Measurements from ENCODE around the gene ZNF273. TPM values are rescaled to one million over a fixed set of nuclear protein-coding genes. Genes with fewer than 3 reads are reported as not detected.

ZNF273 gene
- polyA plus RNA-seq, 1 donor from 2014 or later: 21.7 TPM

DNA sequence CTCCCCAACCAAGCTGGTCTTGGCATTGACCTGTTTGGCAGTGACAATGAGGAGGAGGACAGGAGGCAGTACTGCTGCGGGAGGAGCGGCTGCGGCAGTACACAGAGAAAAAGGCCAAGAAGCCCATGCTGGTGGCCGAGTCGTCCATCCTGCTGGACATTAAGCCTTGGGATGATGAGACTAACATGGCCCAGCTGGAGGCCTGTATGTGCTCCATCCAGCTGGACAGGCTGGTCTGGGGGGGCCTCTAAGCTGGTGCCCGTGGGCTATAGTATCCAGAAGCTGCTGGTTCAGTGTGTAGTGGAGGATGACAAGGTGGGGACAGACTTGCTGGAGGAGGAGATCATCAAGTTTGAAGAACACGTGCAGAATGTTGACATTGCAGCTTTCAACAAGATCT, 39.1 kb upstream of the ZNF273 start:
- no peaks in the 10 kb centered on the region for H3K9me2 ChIP-seq (ENCODE audit: insufficient read depth, low read length)
- H3K9me3 ChIP-seq (ENCODE audit: low read length): peaks cover 5% of the 10 kb centered on the region
- no peak overlapping the region for H3K4me2 ChIP-seq (ENCODE audit: low read length)
- H3K9ac ChIP-seq (ENCODE audit: low read length): no peak overlapping the region
- H3K4me3 ChIP-seq (ENCODE audit: low read length): no peak overlapping the region
- no peaks in the 10 kb centered on the region for H4K20me1 ChIP-seq (ENCODE audit: insufficient read depth)
- H3K27ac ChIP-seq (ENCODE audit: low read length): no peak overlapping the region
- H3K79me2 ChIP-seq (replicated peaks; ENCODE audit: insufficient read depth, low read length): no peaks in the 10 kb centered on the region
- H3K36me3 ChIP-seq (ENCODE audit: insufficient read depth, low read length): no peaks in the 10 kb centered on the region
- TF ChIP-seq, protein P1, sequence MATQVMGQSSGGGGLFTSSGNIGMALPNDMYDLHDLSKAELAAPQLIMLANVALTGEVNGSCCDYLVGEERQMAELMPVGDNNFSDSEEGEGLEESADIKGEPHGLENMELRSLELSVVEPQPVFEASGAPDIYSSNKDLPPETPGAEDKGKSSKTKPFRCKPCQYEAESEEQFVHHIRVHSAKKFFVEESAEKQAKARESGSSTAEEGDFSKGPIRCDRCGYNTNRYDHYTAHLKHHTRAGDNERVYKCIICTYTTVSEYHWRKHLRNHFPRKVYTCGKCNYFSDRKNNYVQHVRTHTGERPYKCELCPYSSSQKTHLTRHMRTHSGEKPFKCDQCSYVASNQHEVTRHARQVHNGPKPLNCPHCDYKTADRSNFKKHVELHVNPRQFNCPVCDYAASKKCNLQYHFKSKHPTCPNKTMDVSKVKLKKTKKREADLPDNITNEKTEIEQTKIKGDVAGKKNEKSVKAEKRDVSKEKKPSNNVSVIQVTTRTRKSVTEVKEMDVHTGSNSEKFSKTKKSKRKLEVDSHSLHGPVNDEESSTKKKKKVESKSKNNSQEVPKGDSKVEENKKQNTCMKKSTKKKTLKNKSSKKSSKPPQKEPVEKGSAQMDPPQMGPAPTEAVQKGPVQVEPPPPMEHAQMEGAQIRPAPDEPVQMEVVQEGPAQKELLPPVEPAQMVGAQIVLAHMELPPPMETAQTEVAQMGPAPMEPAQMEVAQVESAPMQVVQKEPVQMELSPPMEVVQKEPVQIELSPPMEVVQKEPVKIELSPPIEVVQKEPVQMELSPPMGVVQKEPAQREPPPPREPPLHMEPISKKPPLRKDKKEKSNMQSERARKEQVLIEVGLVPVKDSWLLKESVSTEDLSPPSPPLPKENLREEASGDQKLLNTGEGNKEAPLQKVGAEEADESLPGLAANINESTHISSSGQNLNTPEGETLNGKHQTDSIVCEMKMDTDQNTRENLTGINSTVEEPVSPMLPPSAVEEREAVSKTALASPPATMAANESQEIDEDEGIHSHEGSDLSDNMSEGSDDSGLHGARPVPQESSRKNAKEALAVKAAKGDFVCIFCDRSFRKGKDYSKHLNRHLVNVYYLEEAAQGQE (IDR thresholded peaks at IDR 0.05; ENCODE audit: borderline replicate concordance): no peak
- TF ChIP-seq SMC3 (conservative IDR thresholded peaks at IDR 0.05; ENCODE audit: poor library complexity): no peak
- no peak for TF ChIP-seq EZH2 (IDR thresholded peaks at IDR 0.05; ENCODE audit: borderline replicate concordance, insufficient read depth, low read length, poor library complexity, severe bottlenecking)
- no peak for TF ChIP-seq POLR2AphosphoS5 (IDR thresholded peaks at IDR 0.05)
- no peak for TF ChIP-seq EP300 (conservative IDR thresholded peaks at IDR 0.05; ENCODE audit: poor library complexity, severe bottlenecking)
- TF ChIP-seq, protein P2, sequence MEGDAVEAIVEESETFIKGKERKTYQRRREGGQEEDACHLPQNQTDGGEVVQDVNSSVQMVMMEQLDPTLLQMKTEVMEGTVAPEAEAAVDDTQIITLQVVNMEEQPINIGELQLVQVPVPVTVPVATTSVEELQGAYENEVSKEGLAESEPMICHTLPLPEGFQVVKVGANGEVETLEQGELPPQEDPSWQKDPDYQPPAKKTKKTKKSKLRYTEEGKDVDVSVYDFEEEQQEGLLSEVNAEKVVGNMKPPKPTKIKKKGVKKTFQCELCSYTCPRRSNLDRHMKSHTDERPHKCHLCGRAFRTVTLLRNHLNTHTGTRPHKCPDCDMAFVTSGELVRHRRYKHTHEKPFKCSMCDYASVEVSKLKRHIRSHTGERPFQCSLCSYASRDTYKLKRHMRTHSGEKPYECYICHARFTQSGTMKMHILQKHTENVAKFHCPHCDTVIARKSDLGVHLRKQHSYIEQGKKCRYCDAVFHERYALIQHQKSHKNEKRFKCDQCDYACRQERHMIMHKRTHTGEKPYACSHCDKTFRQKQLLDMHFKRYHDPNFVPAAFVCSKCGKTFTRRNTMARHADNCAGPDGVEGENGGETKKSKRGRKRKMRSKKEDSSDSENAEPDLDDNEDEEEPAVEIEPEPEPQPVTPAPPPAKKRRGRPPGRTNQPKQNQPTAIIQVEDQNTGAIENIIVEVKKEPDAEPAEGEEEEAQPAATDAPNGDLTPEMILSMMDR (IDR thresholded peaks at IDR 0.05; ENCODE audit: poor library complexity, severe bottlenecking): no peak
- no peaks in the 10 kb centered on the region for H3K27me3 ChIP-seq (ENCODE audit: insufficient read depth, low read depth, low read length)
- no peaks in the 10 kb centered on the region for H3F3A ChIP-seq (ENCODE audit: insufficient read depth, low read length, poor library complexity, severe bottlenecking)
- no peak overlapping the region for H2AFZ ChIP-seq (ENCODE audit: low read depth, low read length)

DNA sequence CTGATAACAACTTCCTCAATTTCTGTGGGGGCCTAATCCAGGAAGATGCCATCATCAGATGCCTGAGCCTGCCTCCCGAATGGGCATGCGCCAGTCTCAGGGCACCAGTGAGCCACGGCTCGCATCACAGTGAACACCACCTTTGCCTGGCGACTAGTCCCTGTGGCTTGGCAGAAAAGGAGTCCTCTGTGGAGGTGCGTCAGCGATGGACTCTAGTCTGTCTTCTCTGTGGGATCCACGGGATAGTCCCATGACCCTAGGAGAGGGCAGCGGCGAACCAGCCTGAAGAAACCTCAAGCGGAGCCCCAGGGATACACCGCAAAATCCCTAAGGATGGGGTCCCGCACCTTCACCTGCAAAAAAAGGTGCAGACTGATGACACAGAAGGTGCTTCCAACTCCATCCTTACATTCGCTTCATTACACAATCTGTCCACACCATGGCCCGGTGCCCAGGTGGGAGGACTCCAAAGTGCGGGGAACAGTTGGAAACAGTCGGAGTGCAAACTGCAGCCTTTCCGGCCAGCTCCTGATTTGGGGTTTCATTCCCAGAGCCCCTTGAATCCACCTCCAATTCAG, 35.1 kb upstream of the ZNF273 start:
- H3K9me3 ChIP-seq (ENCODE audit: low read length): peaks cover 13% of the 10 kb centered on the region
- no peak for TF ChIP-seq MXI1 (conservative IDR thresholded peaks at IDR 0.05; ENCODE audit: poor library complexity, severe bottlenecking)

DNA sequence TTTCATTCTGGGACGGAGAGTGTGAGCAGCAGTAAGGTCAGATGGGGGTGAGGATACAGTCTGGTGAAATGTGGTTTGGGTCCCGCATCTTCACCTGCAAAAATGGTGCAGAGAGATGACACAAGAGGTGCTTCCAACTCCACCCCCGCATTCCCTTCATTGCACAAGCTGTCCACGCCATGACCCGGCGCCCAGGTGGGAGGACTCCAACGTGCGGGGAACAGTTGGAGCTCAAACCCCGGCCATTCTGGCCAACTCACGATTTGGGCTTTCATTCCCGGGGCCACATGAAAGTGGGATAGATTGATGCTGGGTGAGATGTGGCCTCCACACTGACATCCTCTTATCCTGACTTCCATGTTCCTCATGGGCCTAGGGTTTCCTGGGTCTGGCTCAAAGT, 34.6 kb upstream of the ZNF273 start:
- H3K9me3 ChIP-seq (ENCODE audit: low read length): peaks cover 13% of the 10 kb centered on the region
- no peak for TF ChIP-seq POLR2AphosphoS5 (IDR thresholded peaks at IDR 0.05)
- TF ChIP-seq SMC3 (conservative IDR thresholded peaks at IDR 0.05; ENCODE audit: poor library complexity): no peak
- TF ChIP-seq MXI1 (conservative IDR thresholded peaks at IDR 0.05; ENCODE audit: poor library complexity, severe bottlenecking): no peak
- no peak for TF ChIP-seq EP300 (conservative IDR thresholded peaks at IDR 0.05; ENCODE audit: poor library complexity, severe bottlenecking)
- TF ChIP-seq, protein P2 (IDR thresholded peaks at IDR 0.05; ENCODE audit: poor library complexity, severe bottlenecking): no peak
- no peak for TF ChIP-seq TAF1 (IDR thresholded peaks at IDR 0.05; ENCODE audit: low read depth)
- TF ChIP-seq, protein P1 (IDR thresholded peaks at IDR 0.05; ENCODE audit: borderline replicate concordance): no peak
- no peak for TF ChIP-seq EZH2 (IDR thresholded peaks at IDR 0.05; ENCODE audit: borderline replicate concordance, insufficient read depth, low read length, poor library complexity, severe bottlenecking)
- no peak for TF ChIP-seq RAD21 (conservative IDR thresholded peaks at IDR 0.05)
- no peak overlapping the region for H3K4me3 ChIP-seq (ENCODE audit: low read length)

More for the DNA sequence above, 35.1 kb upstream of the ZNF273 start:
- H4K20me1 ChIP-seq (ENCODE audit: insufficient read depth): no peaks in the 10 kb centered on the region
- no peak overlapping the region for H3K4me3 ChIP-seq (ENCODE audit: low read length)
- H3K79me2 ChIP-seq (replicated peaks; ENCODE audit: insufficient read depth, low read length): no peaks in the 10 kb centered on the region
- no peaks in the 10 kb centered on the region for H3F3A ChIP-seq (ENCODE audit: insufficient read depth, low read length, poor library complexity, severe bottlenecking)
- no peaks in the 10 kb centered on the region for H3K9me2 ChIP-seq (ENCODE audit: insufficient read depth, low read length)
- H3K4me2 ChIP-seq (ENCODE audit: low read length): no peak overlapping the region
- H3K9ac ChIP-seq (ENCODE audit: low read length): no peak overlapping the region
- H3K27ac ChIP-seq (ENCODE audit: low read length): no peak overlapping the region
- no peaks in the 10 kb centered on the region for H3K36me3 ChIP-seq (ENCODE audit: insufficient read depth, low read length)
- H2AFZ ChIP-seq (ENCODE audit: low read depth, low read length): no peak overlapping the region
- no peaks in the 10 kb centered on the region for H3K27me3 ChIP-seq (ENCODE audit: insufficient read depth, low read depth, low read length)

More for the DNA sequence above, 34.6 kb upstream of the ZNF273 start:
- Histone ChIP-seq H3K27me3 (ENCODE audit: insufficient read depth, low read depth, low read length) (no peaks in the 10 kb centered on the region), H3K9me2 (ENCODE audit: insufficient read depth, low read length) (no peaks in the 10 kb centered on the region), H3K27ac (ENCODE audit: low read length) (no peak overlapping the region), H3K9ac (ENCODE audit: low read length) (no peak overlapping the region), H3F3A (ENCODE audit: insufficient read depth, low read length, poor library complexity, severe bottlenecking) (no peaks in the 10 kb centered on the region), H3K36me3 (ENCODE audit: insufficient read depth, low read length) (no peaks in the 10 kb centered on the region), H2AFZ (ENCODE audit: low read depth, low read length) (no peak overlapping the region), H3K79me2 (replicated peaks; ENCODE audit: insufficient read depth, low read length) (no peaks in the 10 kb centered on the region), H4K20me1 (ENCODE audit: insufficient read depth) (no peaks in the 10 kb centered on the region), H3K4me2 (ENCODE audit: low read length) (no peak overlapping the region)
